Stimulated activated CD8-positive, alpha-beta memory T cell treated with anti-CD3 and anti-CD28 coated beads, Interleukin-4, amount 100 ng/mL, for 4 hours (primary cell): Measurements from ENCODE around the gene MPPED1.

Experiments
- DNase-seq, 2 donors: peaks; one replicate each; pipeline ENCODE4 v3.0.0-alpha.2; 2020; ENCODE audit warnings: low read depth in 2 of 2, low spot score in 1 of 2

MPPED1 gene

GRCh38 chr22:43392385-43392989 is 19.3 kb upstream of the MPPED1 start:
- DNase-seq, result no peak

GRCh38 chr22:43393132-43393843 is 18.5 kb upstream of the MPPED1 start:
- DNase-seq, result no peak

- no peak for DNase-seq
These were observed 17.9 kb upstream of the MPPED1 start for GRCh38 chr22:43393844-43394474.

- DNase-seq, result no peak
These were observed 16.6 kb upstream of the MPPED1 start for GRCh38 chr22:43395086-43395695.

GRCh38 chr22:43396321-43396933 is 15.4 kb upstream of the MPPED1 start:
- DNase-seq, result no peak

GRCh38 chr22:43396934-43397457 is 14.8 kb upstream of the MPPED1 start:
- DNase-seq, result no peak

- DNase-seq, result no peak
These were observed 14.0 kb upstream of the MPPED1 start for GRCh38 chr22:43397766-43398165.

- DNase-seq, result no peak
These were observed 13.6 kb upstream of the MPPED1 start for GRCh38 chr22:43398246-43398645.

GRCh38 chr22:43398910-43399309 is 12.9 kb upstream of the MPPED1 start:
- DNase-seq, result no peak

GRCh38 chr22:43399338-43399979 is 12.4 kb upstream of the MPPED1 start:
- DNase-seq, result no peak

- no peak for DNase-seq
These were observed 11.8 kb upstream of the MPPED1 start for GRCh38 chr22:43399980-43400358.

GRCh38 chr22:43400449-43400848 is 11.4 kb upstream of the MPPED1 start:
- no peak for DNase-seq

- DNase-seq, result no peak
These were observed 10.6 kb upstream of the MPPED1 start for GRCh38 chr22:43401233-43401632.

GRCh38 chr22:43401661-43402060 is 10.2 kb upstream of the MPPED1 start:
- no peak for DNase-seq

- no peak for DNase-seq
These were observed 9.7 kb upstream of the MPPED1 start for GRCh38 chr22:43402128-43402527.

GRCh38 chr22:43404673-43405385 is 7.0 kb upstream of the MPPED1 start:
- DNase-seq, result no peak

GRCh38 chr22:43406186-43406790 is 5.5 kb upstream of the MPPED1 start:
- no peak for DNase-seq

- DNase-seq, result no peak
These were observed 4.2 kb upstream of the MPPED1 start for GRCh38 chr22:43407591-43407990.

- DNase-seq, result no peak
These were observed 3.8 kb upstream of the MPPED1 start for GRCh38 chr22:43408009-43408408.

GRCh38 chr22:43409046-43409445 is 2.8 kb upstream of the MPPED1 start:
- DNase-seq, result no peak
